ENCODE data around the gene ZNF628.

DNA sequence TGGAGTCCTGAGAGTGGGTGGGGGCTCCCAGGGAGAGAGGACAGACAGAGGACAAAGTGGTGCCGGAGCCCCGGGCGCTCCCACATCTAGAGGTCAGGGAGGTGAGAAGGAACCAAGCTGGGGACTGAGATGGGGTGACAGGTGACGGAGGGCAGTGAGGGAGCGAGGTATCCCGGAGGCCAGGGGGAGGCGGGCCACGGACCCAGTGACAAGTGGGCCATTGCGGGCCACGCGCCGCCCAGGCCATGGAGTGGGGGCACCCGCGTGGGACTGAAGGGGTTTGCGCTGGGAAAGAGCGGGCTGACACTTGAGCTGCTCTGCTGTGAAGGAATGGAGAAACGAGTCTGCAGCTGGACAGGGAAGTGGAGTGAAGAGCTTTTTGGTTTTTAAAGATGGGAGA is 2.6 kb downstream of the ZNF628 start:
- TF ChIP-seq, protein P1, sequence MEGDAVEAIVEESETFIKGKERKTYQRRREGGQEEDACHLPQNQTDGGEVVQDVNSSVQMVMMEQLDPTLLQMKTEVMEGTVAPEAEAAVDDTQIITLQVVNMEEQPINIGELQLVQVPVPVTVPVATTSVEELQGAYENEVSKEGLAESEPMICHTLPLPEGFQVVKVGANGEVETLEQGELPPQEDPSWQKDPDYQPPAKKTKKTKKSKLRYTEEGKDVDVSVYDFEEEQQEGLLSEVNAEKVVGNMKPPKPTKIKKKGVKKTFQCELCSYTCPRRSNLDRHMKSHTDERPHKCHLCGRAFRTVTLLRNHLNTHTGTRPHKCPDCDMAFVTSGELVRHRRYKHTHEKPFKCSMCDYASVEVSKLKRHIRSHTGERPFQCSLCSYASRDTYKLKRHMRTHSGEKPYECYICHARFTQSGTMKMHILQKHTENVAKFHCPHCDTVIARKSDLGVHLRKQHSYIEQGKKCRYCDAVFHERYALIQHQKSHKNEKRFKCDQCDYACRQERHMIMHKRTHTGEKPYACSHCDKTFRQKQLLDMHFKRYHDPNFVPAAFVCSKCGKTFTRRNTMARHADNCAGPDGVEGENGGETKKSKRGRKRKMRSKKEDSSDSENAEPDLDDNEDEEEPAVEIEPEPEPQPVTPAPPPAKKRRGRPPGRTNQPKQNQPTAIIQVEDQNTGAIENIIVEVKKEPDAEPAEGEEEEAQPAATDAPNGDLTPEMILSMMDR (conservative IDR thresholded peaks at IDR 0.05): no peak
- TF ChIP-seq ZFX (IDR thresholded peaks at IDR 0.05): no peak
